PFSK-1 (cell line): ENCODE measurements around the gene PTPRN2.

Experiments used
- FOXP2 ChIP-seq: optimal IDR thresholded peaks from 2 replicates; pipeline ENCODE3; 2011; ENCODE audit warnings: borderline replicate concordance, control low read depth, inconsistent platforms; ENCODE audit not compliant: insufficient read depth; ENCODE audit errors: extremely low read length, extremely low read depth
- POLR2AphosphoS5 ChIP-seq: IDR thresholded peaks from 2 replicates; pipeline ENCODE4 v1.6.1; 2012; ENCODE audit warnings: low read depth, mild to moderate bottlenecking, control low read depth, low read length, moderate library complexity
- REST ChIP-seq, 2 experiments: IDR thresholded peaks; 2 replicates each; pipeline versions ENCODE4 v1.6.1 to v1.8.0; 2011 to 2012; ENCODE audit warnings: low read depth in 2 of 2, low read length in 2 of 2, control low read depth in 1 of 2, inconsistent platforms in 1 of 2, mild to moderate bottlenecking in 1 of 2, moderate library complexity in 1 of 2; ENCODE audit not compliant: insufficient read depth in 1 of 2
- SIN3A ChIP-seq: IDR thresholded peaks from 2 replicates; pipeline ENCODE4 v1.6.1; 2012; ENCODE audit warnings: mild to moderate bottlenecking, low read length, moderate library complexity, borderline replicate concordance; ENCODE audit not compliant: insufficient read depth
- TAF1 ChIP-seq: IDR thresholded peaks from 2 replicates; pipeline ENCODE4 v1.6.1; 2012; ENCODE audit warnings: low read length, control low read depth, borderline replicate concordance; ENCODE audit not compliant: insufficient read depth

PTPRN2 gene

DNA sequence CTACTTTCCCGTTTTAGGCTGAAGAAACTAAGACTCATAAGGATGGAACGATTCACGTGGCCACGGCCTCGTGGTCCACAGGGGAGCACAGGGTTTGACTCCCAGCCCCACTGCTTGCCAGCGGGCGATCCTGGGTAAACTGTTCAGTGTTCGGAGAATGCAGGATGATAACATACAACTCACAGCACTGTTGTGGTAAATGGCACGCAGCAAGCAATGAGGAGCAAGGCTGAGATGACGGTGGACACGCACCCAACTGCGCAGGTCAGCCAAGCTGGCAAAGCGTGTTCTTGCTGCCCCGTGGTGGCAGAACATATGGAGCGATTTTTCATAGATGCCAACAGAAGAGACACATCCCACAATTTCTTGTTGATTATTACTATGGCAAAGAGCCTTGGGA is 978.1 kb downstream of the PTPRN2 start:
- TF ChIP-seq TAF1 (no peak), FOXP2 (no peak), REST (IDR thresholded peaks at IDR 0.05; ENCODE audit: insufficient read depth in 1 of 2, low read depth in 2 of 2, low read length in 2 of 2) (no peak), SIN3A (no peak)

- no peak for TF ChIP-seq SIN3A
- no peak for TF ChIP-seq POLR2AphosphoS5
- TF ChIP-seq TAF1, result no peak
- TF ChIP-seq FOXP2, result no peak
- no peak for TF ChIP-seq REST (IDR thresholded peaks at IDR 0.05; ENCODE audit: insufficient read depth in 1 of 2, low read depth in 2 of 2, low read length in 2 of 2)
Observed at GRCh38 chr7:157607218-157607617, 980.4 kb downstream of the PTPRN2 start.

DNA sequence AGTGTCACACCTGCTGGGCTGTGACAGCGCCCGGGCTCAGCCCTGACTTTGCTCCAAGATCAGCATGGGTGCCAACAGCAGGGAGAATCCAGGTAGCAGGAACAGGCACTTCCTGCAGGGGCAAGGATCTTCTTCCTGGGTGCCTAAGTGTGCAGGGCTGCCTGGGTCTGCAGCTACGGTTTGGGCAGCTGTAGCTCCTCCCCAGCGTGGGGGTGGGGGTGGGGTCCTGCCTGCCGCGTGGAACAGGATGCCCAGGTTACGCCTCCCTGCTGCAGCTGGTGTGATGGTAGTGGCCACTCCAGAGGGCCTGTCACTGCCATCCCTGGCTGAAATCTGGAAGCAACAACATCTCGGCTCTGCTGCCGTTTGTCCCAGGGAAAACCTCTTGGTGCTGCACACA is 981.5 kb downstream of the PTPRN2 start:
- TF ChIP-seq SIN3A (no peak), REST (IDR thresholded peaks at IDR 0.05; ENCODE audit: insufficient read depth in 1 of 2, low read depth in 2 of 2, low read length in 2 of 2) (no peak), TAF1 (no peak), FOXP2 (no peak), POLR2AphosphoS5 (no peak)

GRCh38 chr7:157605638-157606037 is 982.0 kb downstream of the PTPRN2 start:
- TF ChIP-seq REST (IDR thresholded peaks at IDR 0.05; ENCODE audit: insufficient read depth in 1 of 2, low read depth in 2 of 2, low read length in 2 of 2), result no peak
- TF ChIP-seq POLR2AphosphoS5, result no peak
- TF ChIP-seq SIN3A, result no peak
- TF ChIP-seq TAF1, result no peak
- TF ChIP-seq FOXP2, result no peak

- TF ChIP-seq TAF1 (no peak), REST (IDR thresholded peaks at IDR 0.05; ENCODE audit: insufficient read depth in 1 of 2, low read depth in 2 of 2, low read length in 2 of 2) (no peak)
Observed at GRCh38 chr7:157604661-157605381, 982.8 kb downstream of the PTPRN2 start.
